HepG2 (cell line): ENCODE measurements around the gene BBLN. TPM values are rescaled to one million over a fixed set of nuclear protein-coding genes. Genes with fewer than 3 reads are reported as not detected.
A peak's percentile ranks its signal among the peaks of the same experiment; 100 is the strongest.

ENCODE experiments used
- CEBPB ChIP-seq: IDR thresholded peaks from 2 replicates; pipeline ENCODE4 v1.6.1; 2011; ENCODE audit warnings: low read depth, low read length, improper control_type of control experiment, borderline replicate concordance
- FOSL1 ChIP-seq: sonication (generic); formaldehyde crosslinking; IDR thresholded peaks from 2 replicates; pipeline ENCODE4 v1.9.0; 2021; ENCODE audit warnings: missing genetic modification reagents, borderline replicate concordance
- GATAD1 ChIP-seq: IDR thresholded peaks from 2 replicates; pipeline ENCODE4 v1.6.1; 2016; ENCODE audit warnings: missing genetic modification reagents, missing compliant biosample characterization
- ISL2 ChIP-seq: sonication (generic); formaldehyde crosslinking; IDR thresholded peaks from 2 replicates; pipeline ENCODE4 v1.5.0; 2020; ENCODE audit warnings: missing genetic modification reagents
- RBM39 ChIP-seq: fragments of 200-400 bp; formaldehyde crosslinking; IDR thresholded peaks from one replicate; pipeline ENCODE4 v1.6.1; 2018; ENCODE audit warnings: antibody characterized with exemption, mild to moderate bottlenecking, low read depth, low read length; ENCODE audit not compliant: poor library complexity, severe bottlenecking
- RFX5 ChIP-seq: IDR thresholded peaks from 2 replicates; pipeline ENCODE4 v1.6.1; 2011; ENCODE audit warnings: low read depth, low read length, improper control_type of control experiment
- ZC3H4 ChIP-seq: sonication (generic); formaldehyde crosslinking; IDR thresholded peaks from 2 replicates; pipeline ENCODE4 v1.4.0; 2020; ENCODE audit warnings: missing genetic modification reagents, borderline replicate concordance
- ZNF775 ChIP-seq: sonication (generic); formaldehyde crosslinking; IDR thresholded peaks from 2 replicates; pipeline ENCODE4 v1.4.0; 2020; ENCODE audit warnings: missing genetic modification reagents, mild to moderate bottlenecking, moderate library complexity, borderline replicate concordance
- ZSCAN29 ChIP-seq: sonication (generic); formaldehyde crosslinking; conservative IDR thresholded peaks from 2 replicates; pipeline ENCODE4 v1.4.0; 2020; ENCODE audit warnings: mild to moderate bottlenecking, missing genetic modification reagents
- polyA plus RNA-seq, 8 experiments: library from polyadenylated mRNA; depleted of rRNA in 3 of 8; stranded (reverse) in 7 of 8; unstranded in 1 of 8; fragments of >200 nt; fragmentation: Illumina TruSeq in 4 of 8; extraction: Trizol in 4 of 8; gene quantifications; 2 replicates each; pipeline versions ENCODE4 v1.2.1 to v1.2.3, GENCODE V29; 2011 to 2016; ENCODE audit warnings: low read depth in 4 of 8, missing spikeins in 1 of 8, mixed read lengths in 1 of 8; ENCODE audit not compliant: insufficient read depth in 1 of 8
- total RNA-seq, 5 experiments: library from RNA; depleted of rRNA; stranded (reverse); fragments of >200 nt; fragmentation: Illumina TruSeq; extraction: Trizol; gene quantifications; 2 replicates each; pipeline ENCODE4 v1.2.3, GENCODE V29; 2016; ENCODE audit warnings: low read depth in 1 of 5
- TF ChIP-seq, protein P1 (sequence below): sonication (generic); formaldehyde crosslinking; IDR thresholded peaks from 2 replicates; pipeline ENCODE4 v1.5.1; 2020; ENCODE audit warnings: missing genetic modification reagents, mild to moderate bottlenecking, borderline replicate concordance
- TF ChIP-seq, protein P2 (sequence below): sonication (generic); formaldehyde crosslinking; IDR thresholded peaks from 2 replicates; pipeline ENCODE4 v1.4.0; 2020; ENCODE audit warnings: missing genetic modification reagents
- TF ChIP-seq, protein P3 (sequence below): sonication (generic); formaldehyde crosslinking; IDR thresholded peaks from 2 replicates; pipeline ENCODE4 v1.4.0; 2020; ENCODE audit warnings: missing genetic modification reagents
- TF ChIP-seq, protein P4 (sequence below): sonication (generic); formaldehyde crosslinking; IDR thresholded peaks from 2 replicates; pipeline ENCODE4 v1.8.1; 2023; ENCODE audit warnings: mild to moderate bottlenecking, moderate library complexity, missing genetic modification reagents
- TF ChIP-seq, protein P5 (sequence below): IDR thresholded peaks from 2 replicates; pipeline ENCODE4 v1.6.1; 2016; ENCODE audit warnings: low read depth, control low read depth
- TF ChIP-seq, protein P6 (sequence below): conservative IDR thresholded peaks from 2 replicates; pipeline ENCODE4 v1.6.1; 2018; ENCODE audit warnings: missing genetic modification reagents
- TF ChIP-seq, protein P7 (sequence below): sonication (generic); formaldehyde crosslinking; IDR thresholded peaks from 2 replicates; pipeline ENCODE4 v1.5.0; 2020; ENCODE audit warnings: missing genetic modification reagents

The BBLN gene
- total and polyA plus RNA-seq, 2 of the 13 experiments (the other 11 are each of a cell fraction or from before 2014, with no cell fraction given), result 27.6 to 33.1 TPM

DNA sequence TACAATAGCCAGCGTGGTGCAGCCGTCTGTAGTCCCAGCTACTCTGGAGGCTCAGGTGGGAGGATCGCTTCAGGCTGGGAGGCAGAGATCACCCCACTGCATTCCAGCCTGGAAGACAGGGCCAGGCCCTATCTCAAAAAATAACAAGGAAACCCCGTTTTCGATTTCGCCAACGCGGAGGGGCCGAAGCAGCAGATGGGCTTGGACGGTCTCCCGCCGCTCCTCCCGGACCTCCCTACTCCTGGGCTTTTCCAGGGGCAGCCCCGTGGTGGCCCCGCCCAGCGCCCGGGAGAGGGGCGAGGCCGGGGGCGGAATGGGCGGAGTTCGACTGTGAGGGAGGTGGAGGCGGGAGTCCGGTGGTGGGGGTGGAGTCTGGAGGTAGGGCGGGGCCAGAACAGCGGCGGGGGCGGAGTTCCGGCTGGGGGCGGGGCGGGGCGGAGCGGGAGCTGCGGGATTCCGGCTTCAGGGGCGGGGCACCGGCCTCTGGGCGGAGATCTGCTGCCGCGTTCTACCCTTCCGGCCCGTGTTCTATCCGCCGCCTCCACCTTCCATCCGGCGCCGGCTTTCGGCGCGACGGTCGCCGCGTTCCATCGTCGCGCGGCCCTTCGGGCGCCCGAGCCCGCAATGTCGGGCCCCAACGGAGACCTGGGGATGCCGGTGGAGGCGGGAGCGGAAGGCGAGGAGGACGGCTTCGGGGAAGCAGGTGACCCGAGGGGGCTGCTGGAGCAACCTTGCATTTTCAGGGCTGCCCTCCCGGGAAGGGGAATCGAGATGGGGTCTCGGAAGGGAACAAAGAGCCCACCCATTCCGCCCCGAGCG, at the start of gene BBLN (continued):
- TF ChIP-seq, protein P1, sequence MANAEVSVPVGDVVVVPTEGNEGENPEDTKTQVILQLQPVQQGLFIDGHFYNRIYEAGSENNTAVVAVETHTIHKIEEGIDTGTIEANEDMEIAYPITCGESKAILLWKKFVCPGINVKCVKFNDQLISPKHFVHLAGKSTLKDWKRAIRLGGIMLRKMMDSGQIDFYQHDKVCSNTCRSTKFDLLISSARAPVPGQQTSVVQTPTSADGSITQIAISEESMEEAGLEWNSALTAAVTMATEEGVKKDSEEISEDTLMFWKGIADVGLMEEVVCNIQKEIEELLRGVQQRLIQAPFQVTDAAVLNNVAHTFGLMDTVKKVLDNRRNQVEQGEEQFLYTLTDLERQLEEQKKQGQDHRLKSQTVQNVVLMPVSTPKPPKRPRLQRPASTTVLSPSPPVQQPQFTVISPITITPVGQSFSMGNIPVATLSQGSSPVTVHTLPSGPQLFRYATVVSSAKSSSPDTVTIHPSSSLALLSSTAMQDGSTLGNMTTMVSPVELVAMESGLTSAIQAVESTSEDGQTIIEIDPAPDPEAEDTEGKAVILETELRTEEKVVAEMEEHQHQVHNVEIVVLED (CRISPR knock-in tag), result no peak
- TF ChIP-seq, protein P2, sequence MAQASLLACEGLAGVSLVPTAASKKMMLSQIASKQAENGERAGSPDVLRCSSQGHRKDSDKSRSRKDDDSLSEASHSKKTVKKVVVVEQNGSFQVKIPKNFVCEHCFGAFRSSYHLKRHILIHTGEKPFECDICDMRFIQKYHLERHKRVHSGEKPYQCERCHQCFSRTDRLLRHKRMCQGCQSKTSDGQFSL (CRISPR knock-in tag), result no peak
- TF ChIP-seq, protein P3, sequence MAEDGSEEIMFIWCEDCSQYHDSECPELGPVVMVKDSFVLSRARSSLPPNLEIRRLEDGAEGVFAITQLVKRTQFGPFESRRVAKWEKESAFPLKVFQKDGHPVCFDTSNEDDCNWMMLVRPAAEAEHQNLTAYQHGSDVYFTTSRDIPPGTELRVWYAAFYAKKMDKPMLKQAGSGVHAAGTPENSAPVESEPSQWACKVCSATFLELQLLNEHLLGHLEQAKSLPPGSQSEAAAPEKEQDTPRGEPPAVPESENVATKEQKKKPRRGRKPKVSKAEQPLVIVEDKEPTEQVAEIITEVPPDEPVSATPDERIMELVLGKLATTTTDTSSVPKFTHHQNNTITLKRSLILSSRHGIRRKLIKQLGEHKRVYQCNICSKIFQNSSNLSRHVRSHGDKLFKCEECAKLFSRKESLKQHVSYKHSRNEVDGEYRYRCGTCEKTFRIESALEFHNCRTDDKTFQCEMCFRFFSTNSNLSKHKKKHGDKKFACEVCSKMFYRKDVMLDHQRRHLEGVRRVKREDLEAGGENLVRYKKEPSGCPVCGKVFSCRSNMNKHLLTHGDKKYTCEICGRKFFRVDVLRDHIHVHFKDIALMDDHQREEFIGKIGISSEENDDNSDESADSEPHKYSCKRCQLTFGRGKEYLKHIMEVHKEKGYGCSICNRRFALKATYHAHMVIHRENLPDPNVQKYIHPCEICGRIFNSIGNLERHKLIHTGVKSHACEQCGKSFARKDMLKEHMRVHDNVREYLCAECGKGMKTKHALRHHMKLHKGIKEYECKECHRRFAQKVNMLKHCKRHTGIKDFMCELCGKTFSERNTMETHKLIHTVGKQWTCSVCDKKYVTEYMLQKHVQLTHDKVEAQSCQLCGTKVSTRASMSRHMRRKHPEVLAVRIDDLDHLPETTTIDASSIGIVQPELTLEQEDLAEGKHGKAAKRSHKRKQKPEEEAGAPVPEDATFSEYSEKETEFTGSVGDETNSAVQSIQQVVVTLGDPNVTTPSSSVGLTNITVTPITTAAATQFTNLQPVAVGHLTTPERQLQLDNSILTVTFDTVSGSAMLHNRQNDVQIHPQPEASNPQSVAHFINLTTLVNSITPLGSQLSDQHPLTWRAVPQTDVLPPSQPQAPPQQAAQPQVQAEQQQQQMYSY (CRISPR knock-in tag), result 0 out of 2 replicates have a peak, but pooled peaks have one; percentile 5
- TF ChIP-seq RBM39 (peak; percentile 70), ISL2 (CRISPR knock-in tag) (peak; percentile 36; the same call in 1 of the 2 replicates), ZNF775 (no peak), ZC3H4 (no peak), GATAD1 (peak; percentile 57; the same call in 1 of the 2 replicates), RFX5 (no peak), ZSCAN29 (CRISPR knock-in tag) (no peak), FOSL1 (no peak), CEBPB (no peak)
- TF ChIP-seq, protein P4, sequence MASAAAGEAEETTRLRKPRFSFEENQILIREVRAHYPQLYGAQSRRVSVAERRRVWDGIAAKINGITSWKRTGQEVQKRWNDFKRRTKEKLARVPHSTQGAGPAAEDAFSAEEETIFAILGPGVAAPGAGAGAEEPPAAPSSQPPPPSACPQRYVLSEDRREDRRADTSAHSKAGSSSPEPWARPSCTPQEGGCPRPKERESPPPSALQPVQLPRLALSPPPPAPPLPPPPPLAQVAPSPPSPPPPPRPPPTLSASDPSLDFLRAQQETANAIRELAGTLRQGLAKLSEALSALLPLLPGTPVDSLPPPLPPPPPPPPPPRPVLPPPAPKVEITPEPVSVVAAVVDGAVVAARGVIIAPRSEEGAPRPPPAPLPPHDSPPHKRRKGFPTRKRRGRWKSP, result no peak
- TF ChIP-seq, protein P5, sequence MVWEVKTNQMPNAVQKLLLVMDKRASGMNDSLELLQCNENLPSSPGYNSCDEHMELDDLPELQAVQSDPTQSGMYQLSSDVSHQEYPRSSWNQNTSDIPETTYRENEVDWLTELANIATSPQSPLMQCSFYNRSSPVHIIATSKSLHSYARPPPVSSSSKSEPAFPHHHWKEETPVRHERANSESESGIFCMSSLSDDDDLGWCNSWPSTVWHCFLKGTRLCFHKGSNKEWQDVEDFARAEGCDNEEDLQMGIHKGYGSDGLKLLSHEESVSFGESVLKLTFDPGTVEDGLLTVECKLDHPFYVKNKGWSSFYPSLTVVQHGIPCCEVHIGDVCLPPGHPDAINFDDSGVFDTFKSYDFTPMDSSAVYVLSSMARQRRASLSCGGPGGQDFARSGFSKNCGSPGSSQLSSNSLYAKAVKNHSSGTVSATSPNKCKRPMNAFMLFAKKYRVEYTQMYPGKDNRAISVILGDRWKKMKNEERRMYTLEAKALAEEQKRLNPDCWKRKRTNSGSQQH (CRISPR knock-in tag), result no peak
- TF ChIP-seq, protein P6, sequence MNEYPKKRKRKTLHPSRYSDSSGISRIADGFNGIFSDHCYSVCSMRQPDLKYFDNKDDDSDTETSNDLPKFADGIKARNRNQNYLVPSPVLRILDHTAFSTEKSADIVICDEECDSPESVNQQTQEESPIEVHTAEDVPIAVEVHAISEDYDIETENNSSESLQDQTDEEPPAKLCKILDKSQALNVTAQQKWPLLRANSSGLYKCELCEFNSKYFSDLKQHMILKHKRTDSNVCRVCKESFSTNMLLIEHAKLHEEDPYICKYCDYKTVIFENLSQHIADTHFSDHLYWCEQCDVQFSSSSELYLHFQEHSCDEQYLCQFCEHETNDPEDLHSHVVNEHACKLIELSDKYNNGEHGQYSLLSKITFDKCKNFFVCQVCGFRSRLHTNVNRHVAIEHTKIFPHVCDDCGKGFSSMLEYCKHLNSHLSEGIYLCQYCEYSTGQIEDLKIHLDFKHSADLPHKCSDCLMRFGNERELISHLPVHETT (CRISPR knock-in tag), result no peak
- TF ChIP-seq, protein P7, sequence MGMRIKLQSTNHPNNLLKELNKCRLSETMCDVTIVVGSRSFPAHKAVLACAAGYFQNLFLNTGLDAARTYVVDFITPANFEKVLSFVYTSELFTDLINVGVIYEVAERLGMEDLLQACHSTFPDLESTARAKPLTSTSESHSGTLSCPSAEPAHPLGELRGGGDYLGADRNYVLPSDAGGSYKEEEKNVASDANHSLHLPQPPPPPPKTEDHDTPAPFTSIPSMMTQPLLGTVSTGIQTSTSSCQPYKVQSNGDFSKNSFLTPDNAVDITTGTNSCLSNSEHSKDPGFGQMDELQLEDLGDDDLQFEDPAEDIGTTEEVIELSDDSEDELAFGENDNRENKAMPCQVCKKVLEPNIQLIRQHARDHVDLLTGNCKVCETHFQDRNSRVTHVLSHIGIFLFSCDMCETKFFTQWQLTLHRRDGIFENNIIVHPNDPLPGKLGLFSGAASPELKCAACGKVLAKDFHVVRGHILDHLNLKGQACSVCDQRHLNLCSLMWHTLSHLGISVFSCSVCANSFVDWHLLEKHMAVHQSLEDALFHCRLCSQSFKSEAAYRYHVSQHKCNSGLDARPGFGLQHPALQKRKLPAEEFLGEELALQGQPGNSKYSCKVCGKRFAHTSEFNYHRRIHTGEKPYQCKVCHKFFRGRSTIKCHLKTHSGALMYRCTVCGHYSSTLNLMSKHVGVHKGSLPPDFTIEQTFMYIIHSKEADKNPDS, result no peak
